NCI-H146 (cell line): ENCODE results near the gene CUEDC2.

Experiments used
- DNase-seq: peaks from one replicate; lab custom pipeline; 2025; lab: John Stamatoyannopoulos, UW

The CUEDC2 gene

GRCh38 chr10:102396730-102397151 is 35.6 kb downstream of the CUEDC2 start:
- DNase-seq, result no peak

- no peak for DNase-seq
Measured at GRCh38 chr10:102396317-102396650, 36.1 kb downstream of the CUEDC2 start.

- peak; percentile 67 for DNase-seq
Measured at GRCh38 chr10:102395400-102396316, 36.7 kb downstream of the CUEDC2 start, which contains the start of gene NFKB2. Gene NFKB2 (plus strand): TSS chr10:102395705. CDS start chr10:102395960, 255 bp downstream.

GRCh38 chr10:102394801-102395399 is 37.5 kb downstream of the CUEDC2 start:
- peak; percentile 47 for DNase-seq

GRCh38 chr10:102394079-102394800 is 38.1 kb downstream of the CUEDC2 start:
- peak; percentile 79 for DNase-seq

- no peak for DNase-seq
Measured at GRCh38 chr10:102393411-102394078, 38.8 kb downstream of the CUEDC2 start.

GRCh38 chr10:102392306-102392705 is 40.1 kb downstream of the CUEDC2 start:
- DNase-seq, result no peak

- no peak for DNase-seq
Measured at GRCh38 chr10:102389894-102390293, 42.5 kb downstream of the CUEDC2 start.

GRCh38 chr10:102384606-102385429 is 47.6 kb downstream of the CUEDC2 start:
- no peak for DNase-seq

GRCh38 chr10:102384053-102384452 is 48.3 kb downstream of the CUEDC2 start:
- DNase-seq, result no peak

GRCh38 chr10:102382871-102383270 is 49.5 kb downstream of the CUEDC2 start:
- DNase-seq, result no peak

GRCh38 chr10:102381983-102382382 is 50.4 kb downstream of the CUEDC2 start:
- DNase-seq, result no peak

- no peak for DNase-seq
Measured at GRCh38 chr10:102379383-102379782, 53.0 kb downstream of the CUEDC2 start.

- no peak for DNase-seq
Measured at GRCh38 chr10:102376901-102377300, 55.5 kb downstream of the CUEDC2 start.

- no peak for DNase-seq
Measured at GRCh38 chr10:102375867-102376266, 56.5 kb downstream of the CUEDC2 start.

GRCh38 chr10:102375250-102375649 is 57.1 kb downstream of the CUEDC2 start:
- DNase-seq, result no peak
